ENCODE data around the gene OR7G1.

Gene OR7G1, protein sequence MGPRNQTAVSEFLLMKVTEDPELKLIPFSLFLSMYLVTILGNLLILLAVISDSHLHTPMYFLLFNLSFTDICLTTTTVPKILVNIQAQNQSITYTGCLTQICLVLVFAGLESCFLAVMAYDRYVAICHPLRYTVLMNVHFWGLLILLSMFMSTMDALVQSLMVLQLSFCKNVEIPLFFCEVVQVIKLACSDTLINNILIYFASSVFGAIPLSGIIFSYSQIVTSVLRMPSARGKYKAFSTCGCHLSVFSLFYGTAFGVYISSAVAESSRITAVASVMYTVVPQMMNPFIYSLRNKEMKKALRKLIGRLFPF

DNA sequence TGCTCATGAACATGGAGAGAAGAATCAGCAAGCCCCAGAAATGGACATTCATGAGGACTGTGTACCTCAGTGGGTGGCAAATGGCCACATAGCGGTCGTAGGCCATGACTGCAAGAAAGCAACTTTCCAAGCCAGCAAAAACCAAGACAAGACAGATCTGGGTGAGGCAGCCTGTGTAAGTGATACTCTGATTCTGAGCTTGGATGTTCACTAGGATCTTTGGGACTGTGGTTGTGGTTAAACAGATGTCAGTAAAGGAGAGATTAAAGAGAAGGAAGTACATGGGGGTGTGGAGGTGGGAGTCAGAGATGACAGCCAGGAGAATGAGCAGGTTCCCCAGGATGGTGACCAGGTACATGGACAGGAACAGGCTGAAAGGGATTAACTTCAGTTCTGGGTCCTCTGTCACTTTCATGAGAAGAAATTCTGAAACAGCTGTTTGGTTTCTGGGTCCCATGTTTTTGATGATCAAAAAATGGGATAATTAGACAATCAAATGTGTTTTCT lies at the start of gene OR7G1:
OR7G1 (minus strand) TSS at position 457 of the 507 bp plus-strand sequence; CDS start at position 457, 0 bp downstream.
- DNase-seq: no peak

DNA sequence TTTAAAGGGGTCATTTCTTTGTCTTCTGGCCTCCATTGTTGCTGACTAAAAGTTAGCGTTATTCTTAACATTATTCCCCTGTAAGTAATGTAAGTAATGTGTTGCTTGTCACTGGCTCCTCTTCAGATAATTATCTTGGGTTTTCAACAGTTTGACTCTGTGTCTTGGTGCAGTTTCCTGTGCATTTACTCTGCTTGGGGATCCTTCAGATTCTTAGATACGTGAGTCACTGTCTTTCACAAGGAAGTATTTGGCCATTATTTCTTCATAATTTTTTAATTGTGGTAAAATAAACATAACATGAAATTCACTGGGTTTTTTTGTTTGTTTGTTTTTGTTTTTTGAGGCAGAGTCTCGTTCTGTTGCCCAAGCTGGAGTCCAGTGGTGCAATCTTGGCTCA lies 49.7 kb upstream of the OR7G1 start:
- no peak for DNase-seq

DNA sequence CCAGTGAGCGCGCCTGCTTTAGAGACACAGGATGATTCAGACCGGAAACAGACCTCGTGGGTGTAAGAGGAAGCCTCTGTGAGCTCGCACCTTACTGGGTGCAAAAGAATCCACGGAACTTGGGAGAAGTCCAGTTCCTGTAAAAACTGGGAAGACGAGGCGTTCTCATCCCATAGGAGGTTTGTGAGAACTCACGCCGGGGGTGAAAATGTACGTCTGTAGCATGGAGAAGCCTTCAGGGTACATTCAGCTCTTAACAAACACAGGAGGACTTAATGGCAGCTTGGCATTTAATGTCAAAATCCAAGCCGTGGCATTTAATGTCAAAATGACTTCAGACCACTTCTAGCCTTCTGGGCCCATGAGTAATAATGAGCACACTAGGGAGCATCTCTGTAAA lies 45.9 kb upstream of the OR7G1 start:
- DNase-seq: no peak

DNA sequence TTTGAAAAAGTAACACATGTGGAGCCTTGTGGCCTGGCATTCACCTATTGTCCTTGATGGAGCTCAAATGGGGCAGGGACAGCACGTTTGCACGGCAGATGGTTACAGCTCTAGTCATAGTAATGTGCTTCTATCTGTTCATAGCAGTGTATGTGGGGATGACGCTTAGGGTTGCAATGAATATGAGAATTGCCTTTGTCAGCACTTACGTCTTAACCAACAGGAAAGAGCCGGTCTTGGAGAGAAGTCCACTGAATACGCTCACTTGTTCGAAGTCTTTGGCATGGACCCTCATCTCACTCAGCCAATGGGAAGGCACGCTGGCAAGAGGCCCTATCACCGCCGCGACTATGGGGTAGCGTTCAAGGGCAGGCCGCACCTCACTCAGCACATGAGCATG lies 44.3 kb upstream of the OR7G1 start:
- DNase-seq: no peak

DNA sequence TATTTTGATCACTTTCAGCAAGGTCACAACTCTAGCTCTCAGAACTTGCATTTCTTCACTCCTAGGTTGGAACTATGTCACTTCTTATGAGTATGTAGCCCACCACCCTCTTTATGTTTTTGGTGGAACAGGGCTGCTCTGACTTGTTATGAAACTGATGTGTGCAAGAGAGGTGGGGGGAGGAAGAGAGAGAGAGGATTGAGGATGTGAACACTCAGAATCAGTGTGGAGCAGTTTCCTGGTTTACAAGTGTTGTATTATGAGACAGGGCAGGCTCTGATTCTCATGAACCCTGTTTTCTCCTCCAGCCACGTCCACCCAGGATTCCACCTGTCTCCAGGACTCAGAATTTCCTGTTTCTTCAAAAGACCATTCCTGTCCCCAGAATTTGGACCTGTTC lies 40.7 kb upstream of the OR7G1 start:
- no peak for DNase-seq

DNA sequence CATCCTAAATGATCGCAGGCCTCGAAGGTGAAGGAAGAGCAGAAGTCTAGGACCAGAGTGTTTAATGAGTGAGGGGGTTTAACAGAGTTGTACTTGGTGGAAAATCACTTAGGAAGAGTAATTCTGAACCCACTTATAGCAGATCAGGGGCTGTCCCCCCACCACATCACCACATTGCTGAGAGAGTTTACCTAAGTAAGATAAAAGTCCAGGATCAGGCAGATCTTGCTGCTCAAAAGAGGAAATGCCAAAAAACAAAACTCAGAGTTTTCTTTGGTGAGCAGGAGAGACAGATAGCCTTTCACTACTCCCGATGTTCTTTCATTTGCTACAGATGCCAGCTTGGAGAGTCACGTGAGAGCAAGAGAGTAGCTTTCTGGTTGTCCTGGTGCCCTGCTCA lies 40.0 kb upstream of the OR7G1 start:
- DNase-seq: no peak

DNA sequence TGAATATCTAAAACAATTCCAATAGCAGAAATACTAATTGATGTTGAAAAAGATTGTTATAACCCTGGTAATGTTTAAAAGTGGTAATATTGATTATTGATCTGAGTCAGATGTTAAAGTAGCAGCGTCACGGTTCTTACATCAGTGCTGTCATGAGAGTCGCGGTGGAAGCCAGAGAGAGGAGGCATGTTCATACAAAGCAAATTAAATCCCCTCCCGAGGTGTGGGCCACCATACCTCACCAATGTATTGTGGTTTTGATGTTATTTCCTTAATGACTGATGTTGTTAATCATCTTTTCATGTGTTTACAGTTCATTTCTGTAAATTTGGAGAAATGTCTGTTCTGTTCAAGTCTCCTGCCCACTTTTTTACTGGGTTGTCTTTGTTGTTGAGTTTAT lies 35.8 kb upstream of the OR7G1 start:
- no peak for DNase-seq

DNA sequence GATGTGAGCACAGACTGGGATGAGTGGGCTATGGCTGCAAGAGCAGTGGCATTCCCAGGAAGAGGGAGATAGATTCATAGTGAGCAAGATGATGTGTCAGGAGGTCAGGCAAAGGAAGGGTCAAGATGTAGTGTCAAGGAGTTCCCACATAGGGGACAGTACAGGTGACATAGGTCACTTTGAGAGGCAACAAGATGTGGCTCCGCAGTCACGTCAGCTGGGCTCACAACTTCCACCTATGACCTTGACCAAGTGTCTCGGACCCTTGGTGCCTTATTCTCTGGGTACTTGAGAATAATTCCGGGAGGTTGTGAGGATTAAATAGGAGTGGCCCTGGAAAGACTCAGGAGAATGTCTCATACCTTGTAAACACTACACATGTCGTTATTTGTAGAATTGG lies 35.1 kb upstream of the OR7G1 start:
- no peak for DNase-seq

DNA sequence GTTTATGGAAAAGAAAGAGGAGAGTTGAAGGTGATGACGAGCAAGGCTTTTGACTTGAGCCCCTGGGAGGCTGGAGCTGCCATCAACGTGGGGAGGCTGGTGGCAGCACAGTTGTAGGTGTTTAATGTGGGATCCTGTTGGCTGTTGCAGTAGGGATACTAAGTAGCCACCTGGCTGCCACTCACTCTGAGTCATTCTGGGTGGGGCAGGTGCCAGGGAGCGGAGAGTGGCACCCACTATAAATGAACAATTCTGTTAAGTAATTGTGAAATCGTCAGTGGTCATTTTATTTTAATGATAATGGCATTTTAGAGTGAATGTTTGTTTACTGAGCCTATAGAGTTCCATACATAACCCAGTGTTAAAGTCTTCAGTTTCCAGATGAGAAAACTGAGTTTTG lies 34.4 kb upstream of the OR7G1 start:
- no peak for DNase-seq

DNA sequence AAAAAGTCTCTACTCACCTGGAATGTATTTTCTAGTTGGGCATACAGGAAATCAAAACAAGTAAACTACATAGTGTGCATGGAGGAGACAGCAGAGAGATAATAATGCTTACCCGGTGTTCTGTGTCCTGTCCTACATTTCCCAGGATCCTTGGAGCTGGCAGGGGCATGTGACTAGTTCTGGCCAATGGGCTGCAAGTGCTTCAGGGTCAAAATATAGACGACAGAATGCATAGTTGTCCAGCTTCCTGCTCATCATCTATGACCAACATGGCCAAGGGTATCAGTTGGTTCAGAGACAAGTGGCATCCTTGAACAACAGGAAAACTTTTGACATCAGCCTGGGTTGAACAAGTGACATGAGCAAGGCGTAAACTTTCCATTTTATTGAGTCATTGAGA lies 33.1 kb upstream of the OR7G1 start:
- DNase-seq: no peak

DNA sequence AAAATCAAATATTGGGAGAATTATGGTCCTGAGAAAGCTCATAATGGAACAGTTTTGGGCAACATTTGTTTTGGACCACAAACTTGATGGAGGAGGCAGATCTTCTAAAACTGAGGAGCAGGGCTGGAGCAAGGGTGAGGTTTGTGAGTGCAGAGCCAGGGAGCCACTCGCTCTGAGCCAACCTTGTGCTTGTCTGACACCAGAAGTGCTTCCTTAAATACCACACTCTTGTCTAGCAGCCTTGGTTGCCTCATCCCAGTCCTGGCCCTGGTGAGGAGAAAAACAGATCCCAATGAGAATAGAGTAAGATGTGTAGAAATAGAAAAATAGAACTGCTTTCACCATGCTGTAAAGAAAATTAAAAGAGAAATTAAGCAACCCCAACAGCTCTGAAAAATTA lies 31.3 kb upstream of the OR7G1 start:
- no peak for DNase-seq

DNA sequence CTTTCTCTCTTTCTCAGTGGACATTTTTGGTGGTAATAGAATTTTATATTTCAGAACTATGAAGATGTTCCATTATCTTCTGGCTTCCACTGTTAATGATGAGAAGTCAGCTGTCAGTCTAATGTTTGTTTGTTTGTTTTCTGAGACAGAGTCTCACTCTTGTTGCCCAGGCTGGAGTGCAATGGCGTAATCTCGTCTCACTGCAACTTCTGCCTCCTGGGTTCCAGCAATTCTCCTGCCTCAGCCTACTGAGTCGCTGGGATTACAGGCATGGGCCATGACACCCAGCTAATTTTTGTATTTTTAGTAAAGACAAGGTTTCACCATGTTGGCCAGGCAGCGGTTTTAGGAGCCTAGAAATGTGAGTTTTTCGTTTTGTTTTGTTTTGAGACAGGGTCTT lies 29.4 kb upstream of the OR7G1 start:
- DNase-seq: no peak

DNA sequence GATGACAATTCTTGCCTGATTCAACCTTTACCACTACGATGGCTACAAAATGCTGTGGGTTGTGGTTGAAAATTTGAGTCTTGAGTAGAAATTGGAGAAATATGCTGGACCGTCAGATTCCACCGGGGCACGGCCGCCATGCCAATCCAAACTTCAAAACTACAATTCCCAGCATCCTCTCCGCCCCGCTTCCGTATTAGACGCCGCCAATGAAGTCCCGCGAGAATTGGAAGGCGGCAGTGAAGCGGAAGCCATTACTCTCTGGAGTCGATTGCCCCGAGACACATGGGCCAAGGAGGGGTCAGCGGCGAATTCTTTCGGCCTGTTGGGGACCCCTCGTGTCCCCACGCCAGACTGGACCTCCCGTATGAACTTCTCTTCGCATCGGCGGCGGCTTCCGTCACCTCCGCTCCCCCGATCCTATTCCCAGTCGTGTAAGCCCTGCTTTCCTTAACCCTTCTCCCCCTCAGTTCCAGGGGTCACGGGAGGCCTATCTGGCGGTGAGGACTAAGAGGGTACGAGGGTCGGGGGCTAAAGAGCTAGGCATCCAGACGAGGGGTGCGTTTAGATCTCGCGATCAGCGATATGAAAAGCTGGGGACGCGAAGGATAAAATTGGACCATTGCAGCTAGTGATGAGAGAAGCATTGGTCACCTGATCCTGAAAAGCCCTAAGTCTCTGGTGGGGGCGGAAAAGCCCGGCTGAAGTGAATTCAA lies 24.8 kb upstream of the OR7G1 start, which contains the start of gene ZNF317:
ZNF317 (plus strand) TSS at position 239 of the 716 bp plus-strand sequence. CDS start 15,620 bp downstream, outside the sequence.
- peak; percentile 78 for DNase-seq

DNA sequence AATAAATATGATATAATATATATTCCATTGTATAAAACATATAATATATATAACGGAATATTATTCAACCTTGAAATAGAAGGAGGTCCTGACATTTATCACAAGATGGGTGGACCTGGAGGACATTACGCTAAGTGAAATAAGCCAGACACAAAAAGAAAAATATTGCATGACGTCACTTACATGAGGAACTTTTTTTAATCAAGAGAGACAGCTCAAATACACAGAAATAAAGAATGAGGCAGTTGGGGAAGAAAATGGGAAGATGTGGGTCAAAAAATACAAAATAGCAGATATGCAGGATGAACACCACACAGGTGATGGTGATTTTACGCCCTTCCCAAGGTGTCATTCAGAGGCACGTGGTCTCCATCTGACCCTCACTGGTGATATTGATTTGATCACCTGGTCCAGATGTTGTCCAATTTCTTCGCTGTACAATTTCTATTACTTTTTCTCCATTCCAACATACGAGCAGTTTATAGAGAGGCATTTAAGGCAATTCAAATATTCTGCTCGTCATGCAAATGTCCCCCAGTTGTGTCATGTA lies 24.1 kb upstream of the OR7G1 start:
- DNase-seq: no peak

DNA sequence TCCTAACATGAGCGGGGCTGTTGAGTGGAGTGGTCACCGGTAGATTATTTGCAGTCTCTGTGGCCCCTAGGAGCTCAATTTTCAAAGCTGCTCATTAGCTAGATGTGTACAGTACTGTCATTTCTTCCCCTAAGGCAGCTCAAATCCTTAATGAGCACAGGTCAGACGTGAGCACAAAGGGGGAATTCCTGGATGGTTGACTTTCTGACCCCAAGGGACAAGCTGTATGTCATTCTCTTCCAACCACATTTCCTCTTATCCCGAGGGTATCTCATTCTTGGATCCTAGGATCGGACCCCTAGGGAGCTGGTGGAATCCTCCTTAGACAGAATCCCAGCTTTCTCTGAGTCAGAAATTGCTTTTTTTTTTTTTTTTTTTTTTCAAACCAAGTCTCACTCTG lies 16.9 kb upstream of the OR7G1 start:
- no peak for DNase-seq

DNA sequence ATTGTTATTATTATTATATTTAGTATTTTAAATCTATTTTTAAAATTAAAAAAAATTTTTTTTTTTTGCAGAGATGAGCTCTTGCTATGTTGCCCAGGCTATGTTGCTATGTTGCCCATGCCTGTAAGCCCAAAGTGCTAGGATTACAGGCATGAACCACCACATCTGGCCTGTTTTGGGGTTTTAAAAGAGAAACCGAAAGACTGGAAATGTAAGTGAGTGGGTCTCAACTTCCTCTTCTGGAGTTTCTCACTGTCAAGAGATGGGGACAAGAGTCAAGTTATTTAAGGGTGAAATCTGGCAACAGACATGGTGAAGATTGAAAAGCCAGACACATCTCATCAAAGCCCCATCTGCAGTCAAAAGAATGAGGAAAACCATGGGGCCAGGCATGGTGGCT lies 15.4 kb upstream of the OR7G1 start:
- DNase-seq: no peak

DNA sequence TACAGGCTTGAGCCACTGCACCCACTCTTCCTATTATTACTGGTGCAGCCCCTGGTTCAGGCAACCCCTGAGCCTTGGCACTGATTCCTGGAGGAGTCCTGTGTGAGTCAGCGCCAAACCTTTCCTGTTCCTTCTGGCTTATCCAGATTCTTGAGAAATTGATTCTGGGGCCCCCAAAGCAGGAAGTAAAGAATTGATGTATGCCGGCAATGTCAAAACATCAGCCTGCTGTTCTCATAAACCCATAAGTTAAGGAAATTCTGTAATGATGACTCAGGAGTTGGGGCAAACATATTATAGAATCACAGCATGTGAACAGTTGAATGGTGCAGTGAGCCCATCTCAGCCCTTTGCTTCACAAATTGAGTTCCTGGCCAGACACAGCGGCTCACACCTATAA lies 12.6 kb upstream of the OR7G1 start:
- no peak for DNase-seq

DNA sequence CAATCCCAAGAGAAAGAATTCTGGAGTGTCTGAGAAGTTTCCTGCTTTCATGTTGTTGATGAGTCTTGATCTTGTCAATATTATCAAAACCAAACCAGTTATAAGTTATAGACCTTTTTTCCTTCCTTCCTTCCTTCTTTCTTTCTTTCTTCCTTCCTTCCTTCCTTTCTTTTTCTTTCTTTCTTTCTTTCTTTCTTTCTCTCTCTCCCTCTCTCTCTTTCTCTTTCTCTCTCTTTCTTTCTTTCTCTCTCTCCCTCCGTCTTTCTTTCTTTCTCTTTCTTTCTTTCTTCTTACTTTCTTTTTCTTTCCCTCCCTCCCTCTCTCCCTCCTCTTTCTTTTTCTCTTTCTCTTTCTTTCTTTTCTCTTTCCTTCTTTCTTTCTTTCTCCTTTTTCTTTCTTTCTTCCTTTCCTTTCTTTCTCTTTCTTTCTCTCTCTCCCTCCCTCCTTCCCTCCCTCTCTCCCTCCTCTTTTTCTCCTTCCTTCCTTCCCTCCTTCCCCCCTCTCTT lies 11.4 kb upstream of the OR7G1 start, which contains the start of gene OR7G3:
OR7G3 (minus strand) TSS at position 51 of the 506 bp plus-strand sequence; CDS start at position 51, 0 bp downstream.
- DNase-seq: no peak

DNA sequence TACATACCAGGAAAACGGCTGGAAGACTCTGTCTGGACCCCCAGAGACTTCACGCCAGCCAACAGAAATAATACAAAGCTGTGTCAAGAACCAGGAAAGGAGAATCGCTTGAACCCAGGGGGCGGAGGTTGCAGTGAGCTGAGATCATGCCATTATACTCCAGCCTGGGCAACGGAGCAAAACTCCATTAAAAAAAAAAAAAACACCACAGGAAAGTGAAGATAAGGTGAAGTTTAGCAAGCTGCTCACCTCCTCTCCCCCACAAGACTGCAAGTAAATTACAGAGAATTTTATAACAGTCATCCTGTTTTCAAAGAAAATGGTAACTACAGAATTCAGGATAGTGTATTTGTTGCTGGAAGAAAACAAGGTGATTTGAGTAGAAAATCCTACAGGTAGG lies 984 bp upstream of the OR7G1 start:
- no peak for DNase-seq

DNA sequence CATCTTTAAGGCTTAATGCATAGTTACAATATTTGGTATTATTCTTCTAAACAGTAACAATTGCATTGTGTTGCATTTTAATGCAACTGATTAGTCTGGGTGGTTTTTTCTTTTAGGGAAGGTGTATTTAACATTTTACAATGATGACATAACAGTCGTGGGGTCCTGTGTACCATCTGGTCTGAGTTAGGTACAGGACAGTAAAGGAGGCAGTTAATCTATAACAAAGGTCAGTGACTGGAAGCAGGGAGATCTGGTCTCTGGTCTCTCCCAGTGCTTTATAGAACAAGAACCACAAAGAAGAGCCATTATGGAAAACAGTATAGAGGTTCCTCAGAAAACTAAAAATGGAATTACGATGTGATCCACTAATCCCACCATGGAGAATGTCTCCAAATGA lies 5.6 kb downstream of the OR7G1 start:
- DNase-seq: no peak

DNA sequence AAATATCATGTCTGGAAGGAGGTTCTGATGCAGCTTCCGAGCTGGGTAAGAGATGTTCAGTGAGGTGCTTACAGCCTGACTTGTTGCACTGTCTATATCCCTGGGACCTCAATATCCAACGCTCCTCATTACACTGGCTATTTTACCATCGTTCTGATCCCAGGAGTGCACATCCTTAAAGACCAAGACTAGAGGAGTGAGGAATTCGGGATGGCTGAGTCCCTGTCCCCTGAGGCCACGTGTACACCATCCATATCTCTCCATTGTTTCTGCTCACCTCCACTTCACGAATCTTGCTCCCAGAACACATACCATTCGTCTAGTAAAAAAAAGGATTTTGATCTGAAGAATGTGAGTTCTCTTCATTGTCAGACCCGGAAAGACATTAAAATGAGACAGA lies 8.2 kb downstream of the OR7G1 start, which contains the start of gene OR7G2:
OR7G2 (minus strand) TSS at position 101 of the 400 bp plus-strand sequence. CDS start 4,232 bp downstream, outside the sequence.
- DNase-seq: no peak

DNA sequence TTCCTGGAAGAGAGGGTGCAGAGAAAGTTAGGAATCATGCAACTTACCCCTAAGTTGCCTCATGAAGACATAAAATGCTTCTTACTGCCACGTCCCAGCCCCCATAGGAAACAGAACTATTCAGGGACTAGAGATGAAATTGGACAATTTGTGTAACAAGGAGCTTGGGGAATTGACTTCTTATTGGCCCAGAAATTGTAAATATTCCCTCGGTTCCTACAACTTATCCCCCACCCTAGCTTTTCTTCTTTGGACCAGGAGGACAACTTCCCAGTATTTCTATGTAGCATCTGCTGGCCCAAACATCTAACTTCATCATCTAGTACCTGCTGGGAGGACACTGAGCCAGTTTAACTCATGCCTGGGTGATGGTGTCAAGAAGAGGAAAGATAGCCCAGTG lies 28.8 kb downstream of the OR7G1 start, which contains the start of gene OR1M1:
OR1M1 (plus strand) TSS at position 301 of the 400 bp plus-strand sequence. CDS start 6,184 bp downstream, outside the sequence.
- no peak for DNase-seq

DNA sequence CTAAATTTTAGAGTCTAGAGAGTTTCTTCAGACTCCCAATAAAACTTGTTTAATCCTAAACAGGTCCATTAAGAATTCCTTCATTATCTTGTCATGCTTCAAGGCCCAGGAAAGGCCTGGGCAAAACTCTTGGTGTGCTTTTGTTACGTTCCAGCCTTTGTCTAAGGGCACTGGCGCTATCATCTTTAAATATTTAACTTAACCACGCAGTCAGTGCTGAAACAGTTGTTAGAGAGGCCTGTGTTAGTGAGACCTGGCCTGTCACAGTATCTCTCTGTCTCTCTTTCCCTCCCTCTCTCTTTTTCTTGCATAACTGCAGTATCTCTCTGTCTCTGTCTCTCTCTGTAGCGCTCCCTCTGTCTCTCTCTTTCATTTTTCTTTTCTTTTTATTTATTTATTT lies 36.9 kb downstream of the OR7G1 start:
- DNase-seq: no peak

All from NCI-H748 treated with DMSO at 0.1 percent for 48 hours (cell line).